GM12801 (cell line): ENCODE measurements around the gene STRN.

Source experiments
- CTCF ChIP-seq: IDR thresholded peaks from one replicate; pipeline ENCODE4 v1.5.1; 2011; ENCODE audit warnings: control low read depth; ENCODE audit not compliant: insufficient read length; ENCODE audit errors: extremely low read depth

Gene STRN

GRCh38 chr2:36993841-36994620, 27.7 kb upstream of the STRN start:
- no peak for TF ChIP-seq CTCF

- no peak for TF ChIP-seq CTCF
These were observed 21.7 kb upstream of the STRN start for GRCh38 chr2:36988008-36988407.

GRCh38 chr2:36982467-36982866, 16.1 kb upstream of the STRN start:
- no peak for TF ChIP-seq CTCF

GRCh38 chr2:36981911-36982310, 15.6 kb upstream of the STRN start:
- TF ChIP-seq CTCF = no peak

- no peak for TF ChIP-seq CTCF
These were observed 9.7 kb upstream of the STRN start for GRCh38 chr2:36976065-36976464.

GRCh38 chr2:36975306-36975705, 9.0 kb upstream of the STRN start:
- TF ChIP-seq CTCF = no peak

- no peak for TF ChIP-seq CTCF
These were observed 7.0 kb upstream of the STRN start for GRCh38 chr2:36973320-36973719.
